ACC112 (cell line): ENCODE results near the gene MIGA2.

ENCODE experiments used
- H2AFZ ChIP-seq: fragments of 200-600 bp; sonication (generic); one replicate; pipeline ENCODE4 v1.6.0; 2017; ENCODE audit warnings: antibody characterized with exemption, low read length; ENCODE audit not compliant: unreplicated experiment
- H3K27ac ChIP-seq: fragments of 200-600 bp; sonication (generic); 2 replicates; pipeline ENCODE4 v1.5.1; 2014; ENCODE audit warnings: low read depth, mild to moderate bottlenecking, antibody characterized with exemption, low read length, moderate library complexity
- H3K27me3 ChIP-seq: fragments of 200-600 bp; sonication (generic); 2 replicates; pipeline ENCODE4 v1.6.1; 2014; ENCODE audit warnings: mild to moderate bottlenecking, antibody characterized with exemption, low read length, moderate library complexity, mixed read lengths; ENCODE audit not compliant: insufficient read depth
- H3K36me3 ChIP-seq: fragments of 200-600 bp; sonication (generic); 2 replicates; pipeline ENCODE4 v1.6.1; 2016; ENCODE audit warnings: mild to moderate bottlenecking, antibody characterized with exemption, low read length, moderate library complexity, mixed read lengths; ENCODE audit not compliant: insufficient read depth
- H3K4me1 ChIP-seq: fragments of 200-600 bp; sonication (generic); one replicate; pipeline ENCODE4 v1.6.1; 2016; ENCODE audit warnings: low read length, mixed read lengths; ENCODE audit not compliant: insufficient read depth, unreplicated experiment, control insufficient read depth
- H3K4me3 ChIP-seq: fragments of 200-600 bp; sonication (generic); 2 replicates; pipeline ENCODE4 v1.5.1; 2014; ENCODE audit warnings: mild to moderate bottlenecking, low read depth, low read length
- H3K79me2 ChIP-seq: fragments of 200-600 bp; sonication (generic); one replicate; pipeline ENCODE4 v1.6.0; 2016; ENCODE audit warnings: low read length; ENCODE audit not compliant: control insufficient read depth, unreplicated experiment, insufficient read depth

The MIGA2 gene

DNA sequence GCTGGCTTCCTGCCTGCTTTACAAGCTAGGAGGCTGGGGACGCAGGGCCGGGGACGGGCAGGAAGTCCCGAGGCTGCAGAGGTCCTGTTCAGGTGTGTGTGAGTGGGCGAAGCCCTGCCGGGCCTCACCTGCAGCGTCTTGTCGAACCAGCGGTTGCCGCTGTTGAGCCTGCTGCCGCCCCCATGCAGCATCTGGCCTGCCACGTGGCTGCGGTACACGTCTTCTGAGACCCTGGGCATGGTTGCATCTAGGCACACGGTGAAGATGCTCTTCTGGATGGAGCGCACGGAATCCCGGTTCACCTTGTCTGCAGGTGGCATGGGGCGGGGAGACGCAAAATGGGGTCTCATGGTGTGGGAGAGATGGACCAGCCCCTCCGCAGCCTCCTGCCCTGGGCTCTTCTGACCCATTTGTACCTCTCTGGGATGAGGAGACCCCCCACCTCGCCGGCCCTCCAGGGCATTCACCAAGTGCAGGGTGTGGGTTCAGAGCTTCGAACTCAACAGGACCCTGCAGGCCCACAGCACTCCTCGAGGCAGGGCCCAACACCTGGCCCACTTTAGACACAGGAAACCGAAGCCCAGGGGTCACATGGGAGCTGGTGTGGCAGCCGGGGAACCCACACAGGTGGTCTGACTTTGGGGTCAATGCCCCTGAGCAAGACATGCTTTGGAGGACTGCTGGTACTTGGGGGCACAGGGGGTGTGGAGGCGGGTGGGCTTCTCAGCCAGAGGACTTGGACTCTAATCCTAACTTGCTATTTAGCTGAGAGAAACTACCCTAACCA lies 64.2 kb downstream of the MIGA2 start:
- no peaks in the 10 kb centered on the region for H3K4me1 ChIP-seq
- H3K27ac ChIP-seq, result no peak overlapping the region
- H3K36me3 ChIP-seq, result no peaks in the 10 kb centered on the region
- H2AFZ ChIP-seq, result no peak overlapping the region
- no peak overlapping the region for H3K4me3 ChIP-seq
- no peaks in the 10 kb centered on the region for H3K27me3 ChIP-seq
- H3K79me2 ChIP-seq, result no peaks in the 10 kb centered on the region

DNA sequence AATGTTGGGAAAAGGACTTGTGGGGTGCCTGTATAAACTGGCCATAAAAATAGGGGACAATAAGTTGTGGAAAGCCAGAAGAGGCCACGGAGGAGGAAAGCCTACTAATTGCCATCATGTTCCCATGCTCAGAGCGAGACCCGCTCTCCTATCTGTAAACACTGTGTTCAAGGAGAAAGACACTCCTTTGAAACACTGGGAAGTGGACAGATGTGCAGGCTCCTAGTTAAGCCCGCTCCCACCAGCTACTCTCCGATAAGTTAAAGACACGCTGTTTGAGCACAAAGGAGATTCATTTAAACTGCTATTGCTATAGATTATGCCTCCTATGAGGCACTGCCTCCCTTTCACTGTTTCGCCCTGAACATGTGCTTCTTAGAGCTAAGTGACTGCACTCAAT lies 64.9 kb downstream of the MIGA2 start:
- H2AFZ ChIP-seq, result no peak overlapping the region
- H3K4me1 ChIP-seq, result no peaks in the 10 kb centered on the region
- H3K79me2 ChIP-seq, result no peaks in the 10 kb centered on the region

DNA sequence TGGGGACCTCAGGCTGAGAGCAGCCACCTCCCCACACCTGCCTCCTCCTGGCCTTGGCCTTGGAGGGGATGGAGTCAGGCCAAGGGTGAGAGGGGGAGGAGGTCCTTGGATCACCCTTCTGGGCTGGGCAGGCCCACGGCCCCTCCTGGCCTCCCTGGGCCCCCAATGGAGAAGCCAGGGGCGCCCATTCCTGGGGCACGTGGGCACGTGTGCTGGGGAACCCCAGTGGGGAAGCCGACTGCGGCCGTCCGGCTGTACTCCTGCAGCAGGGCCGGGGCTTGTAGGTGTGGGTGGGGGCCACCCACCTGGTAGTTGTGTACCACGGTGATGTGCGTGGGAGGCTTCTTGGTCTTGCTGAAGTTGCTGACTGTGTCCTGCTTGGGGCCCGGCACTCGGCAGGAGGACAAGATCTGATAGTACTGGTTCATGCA lies 65.7 kb downstream of the MIGA2 start:
- H3K79me2 ChIP-seq, result no peaks in the 10 kb centered on the region
- no peak overlapping the region for H3K27ac ChIP-seq

More for the DNA sequence above, 64.9 kb downstream of the MIGA2 start:
- Histone ChIP-seq H3K4me3 (no peak overlapping the region), H3K36me3 (no peaks in the 10 kb centered on the region), H3K27me3 (no peaks in the 10 kb centered on the region), H3K27ac (no peak overlapping the region)

DNA sequence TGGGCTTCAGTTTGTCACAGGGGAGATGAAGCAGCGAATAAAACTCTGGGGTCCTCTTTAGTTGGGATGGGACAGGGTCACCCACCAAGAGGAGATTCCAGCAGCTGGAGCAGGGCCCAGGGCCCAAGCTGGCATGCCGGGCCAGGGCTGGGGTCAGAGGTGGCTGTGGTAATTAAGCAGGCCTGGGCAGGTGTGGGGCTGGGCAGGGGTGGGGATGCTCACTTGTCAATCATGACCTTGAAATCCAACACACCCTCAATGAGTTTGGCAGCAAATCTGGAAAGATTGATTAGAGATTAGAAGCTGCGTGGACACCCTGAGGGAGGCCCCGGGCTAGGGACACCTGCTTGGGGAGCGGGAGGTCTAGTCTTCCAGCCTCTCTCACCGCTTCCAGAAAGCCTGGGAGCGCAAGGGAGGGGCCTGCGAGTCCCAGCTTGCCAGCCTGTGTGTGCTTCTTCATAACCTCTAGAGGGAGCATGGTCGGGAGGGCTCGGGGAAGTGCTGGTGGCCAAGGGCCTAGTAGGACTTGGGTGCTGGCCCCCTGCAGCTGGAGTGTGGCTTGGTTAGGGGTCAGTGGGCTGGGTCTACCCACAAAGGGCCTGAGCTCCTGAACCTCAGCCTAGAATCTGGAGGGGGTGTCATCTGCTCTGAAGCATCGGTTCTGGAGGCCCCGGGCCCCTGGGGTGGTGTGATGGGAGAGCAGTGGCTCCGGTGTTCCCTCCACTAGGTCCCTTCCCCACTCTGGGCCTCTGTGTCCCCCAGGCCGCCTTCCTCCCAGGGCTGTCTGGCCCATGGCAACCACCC lies 66.6 kb downstream of the MIGA2 start:
- H3K27me3 ChIP-seq, result no peaks in the 10 kb centered on the region
- H2AFZ ChIP-seq, result no peak overlapping the region
- H3K27ac ChIP-seq, result no peak overlapping the region
- no peaks in the 10 kb centered on the region for H3K79me2 ChIP-seq
- H3K4me3 ChIP-seq, result no peak overlapping the region
- no peaks in the 10 kb centered on the region for H3K36me3 ChIP-seq
- H3K4me1 ChIP-seq, result no peaks in the 10 kb centered on the region

More for the DNA sequence above, 65.7 kb downstream of the MIGA2 start:
- H3K27me3 ChIP-seq, result no peaks in the 10 kb centered on the region
- H3K36me3 ChIP-seq, result no peaks in the 10 kb centered on the region
- no peak overlapping the region for H2AFZ ChIP-seq
- no peak overlapping the region for H3K4me3 ChIP-seq
- no peaks in the 10 kb centered on the region for H3K4me1 ChIP-seq

DNA sequence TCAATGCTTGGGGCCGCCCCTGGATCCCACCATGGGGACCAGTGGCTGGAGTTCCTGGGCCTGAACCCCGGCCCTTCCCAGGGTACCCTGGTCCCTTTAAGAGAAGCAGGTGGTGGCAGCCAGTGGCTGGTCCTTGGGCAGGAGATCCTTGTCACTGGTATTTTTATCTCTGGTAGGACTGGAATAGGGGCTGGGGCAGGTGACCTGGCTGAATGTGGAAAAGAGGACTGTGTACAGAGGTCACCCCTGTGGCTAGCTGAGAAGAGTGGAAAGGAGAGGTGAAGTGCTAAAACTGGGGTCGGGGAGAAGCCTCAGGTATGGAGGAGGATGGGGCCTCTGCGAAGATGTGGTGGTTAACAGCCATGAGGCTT lies 67.2 kb downstream of the MIGA2 start:
- Histone ChIP-seq H3K4me3 (no peak overlapping the region), H3K79me2 (no peaks in the 10 kb centered on the region), H2AFZ (no peak overlapping the region), H3K27ac (no peak overlapping the region), H3K36me3 (no peaks in the 10 kb centered on the region), H3K4me1 (no peaks in the 10 kb centered on the region), H3K27me3 (no peaks in the 10 kb centered on the region)

DNA sequence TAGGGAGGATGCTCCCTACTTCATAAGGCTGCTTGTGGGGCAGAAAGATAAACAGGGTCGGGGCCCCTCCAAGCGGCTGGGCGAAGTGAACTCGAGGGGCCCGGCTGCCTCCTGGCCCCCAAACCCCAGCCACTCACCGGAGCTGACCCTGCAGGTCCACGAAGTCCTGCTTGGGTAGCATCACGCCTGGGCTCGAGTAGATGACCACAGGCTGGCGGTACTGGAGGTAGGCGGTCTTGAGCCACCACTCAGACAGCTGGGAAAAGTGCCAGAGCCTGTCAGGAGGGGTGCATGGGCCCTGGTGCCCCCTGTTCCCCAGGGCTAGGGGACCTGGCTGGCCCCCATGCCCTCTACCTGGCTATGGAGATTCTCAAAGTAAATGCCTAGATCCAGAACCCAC lies 67.6 kb downstream of the MIGA2 start:
- Histone ChIP-seq H3K4me3 (no peak overlapping the region), H2AFZ (no peak overlapping the region), H3K79me2 (peaks cover 4% of the 10 kb centered on the region), H3K27me3 (no peaks in the 10 kb centered on the region), H3K27ac (no peak overlapping the region), H3K4me1 (peaks cover 4% of the 10 kb centered on the region), H3K36me3 (no peaks in the 10 kb centered on the region)

DNA sequence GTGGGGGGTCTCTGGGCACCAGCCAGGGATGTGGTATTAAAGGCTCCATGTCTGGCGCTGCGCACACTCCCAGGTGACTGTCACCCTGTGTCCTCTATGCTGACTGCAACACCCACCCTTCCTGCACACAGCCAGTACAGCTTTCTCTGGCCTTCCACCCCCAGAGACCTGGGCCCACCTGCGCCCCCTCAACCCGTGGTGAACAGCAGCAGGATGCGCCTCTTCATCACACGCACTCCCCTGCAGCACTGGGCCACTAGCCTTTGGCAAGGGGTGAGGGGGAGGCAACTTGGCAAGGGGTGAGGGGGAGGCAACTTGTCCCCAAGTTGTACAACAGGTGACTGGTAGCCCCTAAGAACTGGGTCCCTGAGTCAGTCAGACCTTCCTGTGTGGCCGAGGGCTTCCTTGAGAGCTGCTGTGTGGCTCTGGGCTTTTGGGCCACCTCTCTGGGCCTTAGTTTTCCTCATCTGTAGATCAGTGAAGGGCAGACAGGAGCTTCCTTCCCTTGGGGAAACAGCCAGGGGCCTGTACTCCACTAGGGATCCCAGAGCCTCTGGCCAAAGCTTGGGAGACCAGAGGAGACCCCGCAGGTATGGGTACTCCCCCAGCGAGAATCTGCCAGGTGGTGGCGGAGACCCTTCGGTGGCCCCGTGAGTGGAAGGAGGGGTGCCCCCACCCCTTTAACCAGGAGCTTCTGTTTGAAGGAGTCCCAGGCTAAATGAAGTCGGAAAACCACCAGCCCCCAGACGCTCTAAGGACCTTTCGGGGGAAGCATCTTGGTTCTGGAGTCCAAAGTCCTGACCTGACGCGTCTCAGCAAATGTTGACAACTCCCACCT lies 69.7 kb downstream of the MIGA2 start:
- Histone ChIP-seq H3K79me2 (peaks cover 7% of the 10 kb centered on the region), H3K4me3 (no peak overlapping the region), H3K27ac (no peak overlapping the region), H3K36me3 (no peaks in the 10 kb centered on the region), H2AFZ (no peak overlapping the region), H3K27me3 (no peaks in the 10 kb centered on the region), H3K4me1 (peaks cover 9% of the 10 kb centered on the region)

DNA sequence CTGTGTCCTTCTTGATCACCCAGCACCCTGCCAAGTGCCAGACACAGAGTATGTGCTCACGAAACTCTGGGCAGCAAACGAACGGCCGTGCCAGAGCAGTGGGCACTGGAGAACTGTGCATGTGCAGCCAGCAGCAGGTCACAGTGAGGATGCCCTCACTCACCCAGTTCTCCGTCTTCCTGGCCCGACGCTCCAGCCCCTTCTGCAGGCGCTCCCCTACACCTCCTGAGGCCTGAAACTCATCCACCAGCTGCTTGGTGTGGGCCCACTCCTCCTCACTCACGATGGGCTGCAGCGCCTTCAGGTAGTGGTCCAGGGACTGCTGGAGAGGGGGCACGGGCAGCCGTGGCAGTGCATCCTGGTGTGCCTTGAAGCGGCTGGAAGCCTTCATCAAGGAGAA lies 71.2 kb downstream of the MIGA2 start:
- Histone ChIP-seq H3K36me3 (no peaks in the 10 kb centered on the region), H3K27me3 (no peaks in the 10 kb centered on the region), H3K27ac (no peak overlapping the region), H2AFZ (no peak overlapping the region), H3K4me3 (no peak overlapping the region), H3K4me1 (peaks cover 9% of the 10 kb centered on the region), H3K79me2 (peaks cover 21% of the 10 kb centered on the region)

DNA sequence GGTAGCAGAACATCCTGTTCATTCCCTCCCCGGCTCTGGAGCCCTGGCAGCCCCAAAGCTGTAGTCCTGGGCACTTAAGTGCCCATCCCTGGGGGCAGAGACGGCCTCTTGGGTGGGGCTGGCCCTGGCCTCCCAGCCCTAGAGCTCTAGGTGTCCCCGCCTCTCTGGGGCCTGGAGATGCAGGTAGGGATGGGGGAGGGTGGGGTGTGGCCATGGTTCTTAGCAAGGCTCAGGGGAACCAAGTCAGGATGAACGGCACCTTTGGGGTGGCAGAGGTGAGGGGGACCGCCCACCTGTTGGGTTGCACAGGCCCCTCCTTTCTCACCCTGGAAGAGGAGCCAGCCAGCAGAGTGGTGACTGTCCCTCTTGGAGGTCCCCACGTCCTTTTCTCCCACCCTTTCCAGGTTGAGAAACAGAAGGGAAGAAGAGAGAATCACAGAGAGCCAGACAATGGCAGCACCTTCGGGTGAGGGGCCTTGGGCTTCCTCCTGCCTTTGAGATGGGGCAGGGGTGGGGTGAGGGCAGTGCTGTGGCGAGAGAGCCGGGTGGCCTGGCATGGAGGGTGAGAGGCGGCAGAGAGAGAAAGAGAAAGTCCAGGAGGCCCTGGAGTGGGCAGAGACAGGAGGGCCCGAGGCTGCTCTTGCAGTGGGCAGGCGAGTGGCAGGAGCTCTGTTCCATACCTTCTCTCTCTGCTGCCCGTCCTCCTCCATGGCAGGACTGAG lies 71.8 kb downstream of the MIGA2 start:
- peaks cover 26% of the 10 kb centered on the region for H3K79me2 ChIP-seq
- H3K4me3 ChIP-seq, result no peak overlapping the region
- no peak overlapping the region for H2AFZ ChIP-seq
- H3K27me3 ChIP-seq, result no peaks in the 10 kb centered on the region
- H3K4me1 ChIP-seq, result peaks cover 9% of the 10 kb centered on the region
- H3K27ac ChIP-seq, result no peak overlapping the region
- no peaks in the 10 kb centered on the region for H3K36me3 ChIP-seq
